Activated CD4-positive, alpha-beta memory T cell treated with anti-CD3 and anti-CD28 coated beads, Interleukin-2, amount 10 ng/mL, durations not matched to agents 7 days and 5 days (primary cell): ENCODE results near the gene ARFGEF2. TPM values are rescaled to one million over a fixed set of nuclear protein-coding genes. Genes with fewer than 3 reads are reported as not detected.
A peak's percentile ranks its signal among the peaks of the same experiment; 100 is the strongest.
"Not testable (repeated sequence)": the region's sequence is repeated elsewhere in the genome, so short reads cannot be mapped to it uniquely, and the experiment has no call there.

Experiments
- CTCF ChIA-PET: fragments of 350-600 bp; sonication (Branson Sonifier 250); formaldehyde crosslinking; loops from one replicate; lab custom pipeline; 2021; ENCODE audit warnings: antibody characterized with exemption, inconsistent platforms; lab: Charles Lee
- POLR2A ChIA-PET: fragments of 350-600 bp; sonication (Branson Sonifier 250); formaldehyde crosslinking; loops from one replicate; lab custom pipeline; 2021; ENCODE audit warnings: antibody characterized with exemption; lab: Charles Lee
- DNase-seq: peaks from one replicate; pipeline ENCODE4 v3.0.0-alpha.2; 2020
- H3K27ac Mint-ChIP-seq: one replicate; pipeline ENCODE4 v1.8.0; 2021; ENCODE audit warnings: mild to moderate bottlenecking, mixed read lengths
- H3K27me3 Mint-ChIP-seq: one replicate; pipeline ENCODE4 v1.8.0; 2021; ENCODE audit warnings: mixed read lengths
- H3K36me3 Mint-ChIP-seq: one replicate; pipeline ENCODE4 v1.8.0; 2021; ENCODE audit warnings: low read depth, mixed read lengths
- H3K4me1 Mint-ChIP-seq: one replicate; pipeline ENCODE4 v1.8.0; 2021; ENCODE audit warnings: mixed read lengths
- H3K4me3 Mint-ChIP-seq: one replicate; pipeline ENCODE4 v1.8.0; 2021; ENCODE audit warnings: mild to moderate bottlenecking, mixed read lengths
- H3K9me3 Mint-ChIP-seq: one replicate; pipeline ENCODE4 v1.8.0; 2021; ENCODE audit warnings: mixed read lengths
- total RNA-seq, 2 experiments: library from RNA; stranded (reverse); gene quantifications; one replicate each; pipeline ENCODE4 v1.2.3, GENCODE V29; 2021

Gene ARFGEF2
- total RNA-seq, 2 experiments from 2014 or later, result 18.1 to 20.7 TPM

DNA sequence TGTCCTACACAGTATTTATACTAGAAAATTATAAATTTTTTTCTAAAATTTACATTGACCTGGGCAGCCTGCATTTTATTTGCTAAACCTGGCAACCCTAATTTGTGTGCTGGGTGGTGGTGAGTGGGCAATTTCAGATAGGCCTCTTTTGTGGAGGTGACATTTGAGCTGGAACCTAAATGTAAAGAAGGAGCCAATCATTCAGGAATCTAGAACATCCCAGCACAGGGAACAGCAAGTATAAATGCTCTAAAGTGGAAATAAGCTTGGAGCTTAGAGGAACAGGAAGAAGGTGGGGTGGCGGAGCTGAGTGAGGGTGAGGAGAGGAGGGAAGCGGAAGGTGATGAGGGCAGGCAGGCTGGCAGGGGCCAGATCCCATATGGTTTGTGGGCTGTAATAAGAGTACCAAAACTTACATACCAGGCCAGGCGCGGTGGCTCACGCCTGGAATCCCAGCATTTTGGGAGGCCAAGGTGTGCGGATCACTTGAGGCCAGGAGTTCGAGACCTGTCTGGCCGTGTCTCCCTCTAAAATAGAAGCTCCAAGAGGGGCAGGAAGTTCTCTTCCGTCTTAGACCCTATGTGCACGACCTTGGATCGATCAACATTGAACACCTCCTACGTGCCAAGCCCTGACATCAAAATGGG is 124.1 kb downstream of the ARFGEF2 start:
- Mint-ChIP-seq H3K4me3 (peak overlapping the region; percentile 99), H3K36me3 (peaks cover 29% of the 10 kb centered on the region), H3K9me3 (no peaks in the 10 kb centered on the region), H3K4me1 (peaks cover 32% of the 10 kb centered on the region), H3K27ac (peak overlapping the region; percentile 98), H3K27me3 (no peaks in the 10 kb centered on the region)
- peak; percentile 46 for DNase-seq
- ChIA-PET POLR2A (interaction anchor here (0.7 to 3.3 kb wide), 35 partner anchors 8 to 1688 kb away, joined by 3 to 39 read pairs (median 6); partner anchors contain the start of genes ARFGEF2, DDX27, PREX1 and STAU1), CTCF (interaction anchor here (0.5 to 1.4 kb wide), 5 partner anchors 14 to 173 kb away, joined by 3 to 5 read pairs (median 3); partner anchors contain the start of gene DDX27)

- CTCF ChIA-PET, result interaction anchor here (0.5 to 1.5 kb wide), 5 partner anchors 15 to 173 kb away, joined by 3 to 5 read pairs (median 3); partner anchors contain the start of gene DDX27
- H3K27ac Mint-ChIP-seq, result peak within 1 kb of the TSS; percentile 98
These were observed 124.8 kb downstream of the ARFGEF2 start, which contains the start of gene CSE1L for GRCh38 chr20:49046087-49046900. CSE1L (plus strand) TSS chr20:49046312; CDS start chr20:49058464, 12,152 bp downstream.

GRCh38 chr20:49052334-49052733 is 130.8 kb downstream of the ARFGEF2 start:
- no peak for DNase-seq
- Mint-ChIP-seq H3K4me1 (peaks cover 60% of the 10 kb centered on the region), H3K27me3 (no peaks in the 10 kb centered on the region), H3K9me3 (no peaks in the 10 kb centered on the region), H3K27ac (peak overlapping the region; percentile 56), H3K4me3 (no peak overlapping the region), H3K36me3 (peaks cover 58% of the 10 kb centered on the region)
- ChIA-PET POLR2A (no interaction called here), CTCF (no interaction called here)

More at GRCh38 chr20:49046087-49046900, 124.8 kb downstream of the ARFGEF2 start, which contains the start of gene CSE1L:
- no peaks in the 10 kb centered on the region for H3K9me3 Mint-ChIP-seq
- H3K27me3 Mint-ChIP-seq, result no peaks in the 10 kb centered on the region
- H3K4me1 Mint-ChIP-seq, result peaks cover 38% of the 10 kb centered on the region
- peak within 1 kb of the TSS; percentile 99 for H3K4me3 Mint-ChIP-seq
- DNase-seq, result peak; percentile 95
- peaks cover 37% of the 10 kb centered on the region for H3K36me3 Mint-ChIP-seq
- POLR2A ChIA-PET, result interaction anchor here (0.5 to 3.3 kb wide), 49 partner anchors 9 to 1689 kb away, joined by 3 to 39 read pairs (median 4); partner anchors contain the start of genes ARFGEF2, DDX27, PREX1 and STAU1

DNA sequence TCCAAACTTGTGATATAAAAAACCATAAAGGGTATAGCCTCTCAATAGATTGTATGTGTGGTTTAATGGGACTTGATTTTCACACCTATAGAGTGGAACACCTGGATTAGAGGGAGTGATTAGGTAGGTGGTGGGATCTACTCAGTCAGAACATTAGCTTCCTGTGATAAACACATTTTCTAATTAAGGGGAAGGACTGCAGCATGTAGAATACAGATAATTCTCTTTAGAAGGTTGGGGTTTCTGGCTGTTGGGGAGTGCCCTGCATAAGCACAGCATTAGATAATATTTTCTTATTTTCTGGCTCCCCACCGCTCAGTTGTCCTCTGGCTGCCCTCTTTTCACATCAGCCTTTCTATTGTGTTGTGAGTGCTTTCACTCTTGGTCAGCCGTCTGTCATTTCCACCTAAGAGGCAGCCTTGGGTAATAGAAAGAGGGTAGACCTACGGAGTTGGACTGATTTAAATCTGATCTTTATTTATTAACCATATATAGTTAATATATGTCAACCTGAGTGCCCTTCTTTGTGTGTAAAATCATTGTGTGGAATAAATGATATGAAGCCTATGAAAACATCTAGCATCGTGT is 132.6 kb downstream of the ARFGEF2 start:
- no peak for DNase-seq
- CTCF ChIA-PET, result no interaction called here
- Mint-ChIP-seq H3K4me3 (no peak overlapping the region), H3K9me3 (no peaks in the 10 kb centered on the region), H3K36me3 (peaks cover 56% of the 10 kb centered on the region), H3K27me3 (no peaks in the 10 kb centered on the region), H3K27ac (peak overlapping the region; percentile 17), H3K4me1 (peaks cover 46% of the 10 kb centered on the region)
- POLR2A ChIA-PET, result interaction anchor here (4.1 kb wide), 1 partner anchor 8 kb away, joined by 37 read pairs; the partner anchor contains the start of gene CSE1L

DNA sequence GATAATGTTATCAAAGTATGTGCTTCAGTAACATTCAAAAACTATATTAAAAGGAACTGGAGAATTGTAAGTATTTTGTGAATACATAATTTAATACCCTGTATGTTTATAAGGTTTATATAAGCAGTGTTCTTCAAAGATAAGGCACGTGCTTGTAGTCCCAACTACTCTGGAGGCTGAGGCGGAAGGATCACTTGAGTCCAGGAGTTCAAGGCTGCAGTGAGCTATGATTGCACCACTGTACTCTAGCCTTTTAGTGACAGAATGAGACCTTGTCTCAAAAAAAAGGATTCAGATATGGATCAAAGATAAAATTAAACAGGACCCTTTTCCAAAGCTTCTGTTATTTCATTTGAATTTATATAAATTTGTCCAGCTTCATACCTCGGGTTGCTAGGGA is 141.8 kb downstream of the ARFGEF2 start:
- Mint-ChIP-seq H3K4me3 (no peak overlapping the region), H3K4me1 (peaks cover 4% of the 10 kb centered on the region), H3K9me3 (no peaks in the 10 kb centered on the region), H3K27ac (no peak overlapping the region), H3K27me3 (no peaks in the 10 kb centered on the region), H3K36me3 (peaks cover 52% of the 10 kb centered on the region)
- ChIA-PET CTCF (interaction anchor here (0.6 kb wide), 1 partner anchor 31 kb away, joined by 4 read pairs; no protein-coding TSS in a partner anchor), POLR2A (interaction anchor here (0.5 to 2.2 kb wide), 2 partner anchors 17 to 37 kb away, joined by 3 to 11 read pairs; partner anchors contain the start of gene CSE1L)
- no peak for DNase-seq

GRCh38 chr20:49074521-49074920 is 153.0 kb downstream of the ARFGEF2 start:
- no peaks in the 10 kb centered on the region for H3K4me1 Mint-ChIP-seq
- H3K4me3 Mint-ChIP-seq, result no peak overlapping the region
- CTCF ChIA-PET, result interaction anchor here (1.0 to 1.4 kb wide), 3 partner anchors 10 to 172 kb away, joined by 3 to 5 read pairs (median 3); no protein-coding TSS in a partner anchor
- no peak for DNase-seq
- H3K27ac Mint-ChIP-seq, result peak overlapping the region; percentile 2
- peaks cover 58% of the 10 kb centered on the region for H3K36me3 Mint-ChIP-seq
- H3K27me3 Mint-ChIP-seq, result no peaks in the 10 kb centered on the region
- H3K9me3 Mint-ChIP-seq, result no peaks in the 10 kb centered on the region
- POLR2A ChIA-PET, result interaction anchor here (0.6 kb wide), 1 partner anchor 41 kb away, joined by 4 read pairs; no protein-coding TSS in a partner anchor

DNA sequence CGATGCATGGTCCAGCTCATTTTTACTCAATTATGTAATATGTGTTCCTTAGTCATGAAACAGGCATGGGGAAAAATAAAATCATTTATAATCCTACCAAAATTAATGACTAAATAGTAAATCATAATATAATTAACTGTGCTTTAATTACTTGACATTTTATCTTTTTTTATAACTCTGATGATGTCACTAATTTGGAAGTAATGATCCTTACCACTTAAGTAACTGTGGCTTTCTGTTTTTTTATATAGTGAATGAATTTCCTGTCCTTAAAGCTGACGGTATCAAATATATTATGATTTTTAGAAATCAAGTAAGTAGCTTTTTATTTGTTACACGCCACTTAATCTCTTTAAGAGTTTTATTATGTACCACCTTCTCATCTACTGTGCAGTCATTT is 156.8 kb downstream of the ARFGEF2 start:
- ChIA-PET CTCF (interaction anchor here (0.5 to 0.8 kb wide), 3 partner anchors 55 to 164 kb away, joined by 3 to 4 read pairs (median 3); no protein-coding TSS in a partner anchor), POLR2A (no interaction called here)
- H3K4me1 Mint-ChIP-seq, result peaks cover 3% of the 10 kb centered on the region

GRCh38 chr20:49082295-49082694 is 160.8 kb downstream of the ARFGEF2 start:
- H3K9me3 Mint-ChIP-seq, H3K27me3 Mint-ChIP-seq, CTCF ChIA-PET, POLR2A ChIA-PET, H3K4me1 Mint-ChIP-seq, H3K27ac Mint-ChIP-seq, DNase-seq, H3K4me3 Mint-ChIP-seq: not testable (repeated sequence)
- peaks cover 65% of the 10 kb centered on the region for H3K36me3 Mint-ChIP-seq

More for the DNA sequence above, 156.8 kb downstream of the ARFGEF2 start:
- Mint-ChIP-seq H3K9me3 (no peaks in the 10 kb centered on the region), H3K4me3 (no peak overlapping the region), H3K36me3 (peaks cover 58% of the 10 kb centered on the region), H3K27me3 (no peaks in the 10 kb centered on the region), H3K27ac (no peak overlapping the region)
- no peak for DNase-seq

Other genes starting within 250 kb of the ARFGEF2 start
- 100 to 1,000 TPM; 158 to 160 TPM for gene PREX1, start 93.7 kb upstream of the ARFGEF2 start, total RNA-seq
- 10 to 100 TPM; 65.6 to 67.8 TPM for gene CSE1L, start 124.6 kb downstream of the ARFGEF2 start, total RNA-seq